Measurements from ENCODE around the gene ELP5. TPM values are rescaled to one million over a fixed set of nuclear protein-coding genes. Genes with fewer than 3 reads are reported as not detected.

The ELP5 gene
- total RNA-seq, 4 donors from 2014 or later: 13.3 to 52.7 (median 26.7) TPM

- H3K9me3 ChIP-seq: no peaks in the 10 kb centered on the region
- peak overlapping the region in 2 of 4 donors; percentile 45 to 51 for H3K4me3 ChIP-seq
- peaks cover 0 to under 1% (median 0%) of the 10 kb centered on the region in 3 donors for H3K27me3 ChIP-seq
- peaks cover 0 to 26% of the 10 kb centered on the region in 2 donors for H3K36me3 ChIP-seq
- TF ChIP-seq POLR2A (IDR thresholded peaks at IDR 0.05): no peak
- TF ChIP-seq CTCF (IDR thresholded peaks at IDR 0.05 in 4 of 5, conservative IDR thresholded peaks at IDR 0.05 in 1 of 5): no peak
- in situ Hi-C loops (cut with MboI; ENCODE audit: low sequenced_read_pairs in 4 of 4) (no loop called here), intact Hi-C loops (cut with DNase I; ENCODE audit: low total_unique reads) (loop anchor here (10.0 kb wide), 1 partner anchor 617 kb away; the partner anchor contains the start of gene KDM6B)
- H3K4me1 ChIP-seq: peaks cover 61 to 62% of the 10 kb centered on the region in 2 donors
- DNase-seq: no peak
- peak overlapping the region; percentile 56 to 99 (median 72) for H3K27ac ChIP-seq
- ATAC-seq: no peak
Observed at GRCh38 chr17:7218166-7218565, 33.8 kb upstream of the ELP5 start.

- ATAC-seq (no peak), DNase-seq (no peak)
- intact Hi-C loops (cut with DNase I; ENCODE audit: low total_unique reads) (loop anchor here (1.0 to 10.0 kb wide), 2 partner anchors 78 to 616 kb away; partner anchors contain the start of gene KDM6B), in situ Hi-C loops (cut with MboI; ENCODE audit: low sequenced_read_pairs in 4 of 4) (no loop called here)
- H3K27me3 ChIP-seq: no peaks in the 10 kb centered on the region
- peaks cover 64 to 68% of the 10 kb centered on the region in 2 donors for H3K4me1 ChIP-seq
- H3K36me3 ChIP-seq: peaks cover 0 to 32% of the 10 kb centered on the region in 2 donors
- no peaks in the 10 kb centered on the region for H3K9me3 ChIP-seq
- H3K4me3 ChIP-seq: peak overlapping the region in 1 of 4 donors; percentile 80
- peak overlapping the region; percentile 91 to 99 (median 96) for H3K27ac ChIP-seq
- no peak for TF ChIP-seq CTCF (IDR thresholded peaks at IDR 0.05 in 4 of 5, conservative IDR thresholded peaks at IDR 0.05 in 1 of 5)
Observed at GRCh38 chr17:7218758-7219157, 33.3 kb upstream of the ELP5 start.

- intact Hi-C loops (cut with DNase I; ENCODE audit: low total_unique reads): loop anchor here (1.0 to 10.0 kb wide), 2 partner anchors 77 to 615 kb away; partner anchors contain the start of gene KDM6B
- ATAC-seq (peak; percentile 2 to 4), DNase-seq (no peak)
- Histone ChIP-seq H3K27ac (peak overlapping the region; percentile 91 to 99 (median 96)), H3K4me3 (peak overlapping the region; percentile 75 to 90 (median 84)), H3K4me1 (peaks cover 61 to 70% of the 10 kb centered on the region in 2 donors), H3K27me3 (no peaks in the 10 kb centered on the region), H3K9me3 (no peaks in the 10 kb centered on the region), H3K36me3 (peaks cover 0 to 38% of the 10 kb centered on the region in 2 donors)
- in situ Hi-C loops (cut with MboI; ENCODE audit: low sequenced_read_pairs in 4 of 4): no loop called here
- TF ChIP-seq CTCF (IDR thresholded peaks at IDR 0.05 in 4 of 5, conservative IDR thresholded peaks at IDR 0.05 in 1 of 5): no peak
Observed at GRCh38 chr17:7219229-7219811, 32.7 kb upstream of the ELP5 start.

GRCh38 chr17:7219812-7220592, 32.0 kb upstream of the ELP5 start, which contains the start of the genes ACADVL and DLG4:
ACADVL (plus strand) TSS chr17:7219938; CDS start chr17:7219985, 47 bp downstream.
DLG4 (minus strand) TSS chr17:7219836.
- ATAC-seq (peak; percentile 71 to 77), DNase-seq (peak; percentile 89 to 92)
- H3K4me3 ChIP-seq: peak within 1 kb of the TSS; percentile 75 to 90 (median 84)
- in situ Hi-C loops (cut with MboI; ENCODE audit: low sequenced_read_pairs in 4 of 4) (no loop called here), intact Hi-C loops (cut with DNase I; ENCODE audit: low total_unique reads) (loop anchor here (1.0 to 10.0 kb wide), 3 partner anchors 15 to 615 kb away; partner anchors contain the start of genes DVL2 and KDM6B)
- no peaks in the 10 kb centered on the region for H3K27me3 ChIP-seq
- TF ChIP-seq POLR2A (IDR thresholded peaks at IDR 0.05): peak; percentile 94 to 95
- no peak for TF ChIP-seq CTCF (IDR thresholded peaks at IDR 0.05 in 4 of 5, conservative IDR thresholded peaks at IDR 0.05 in 1 of 5)
- H3K27ac ChIP-seq: peak within 1 kb of the TSS; percentile 91 to 99 (median 96)
- no peaks in the 10 kb centered on the region for H3K9me3 ChIP-seq
- peaks cover 0 to 43% of the 10 kb centered on the region in 2 donors for H3K36me3 ChIP-seq
- H3K4me1 ChIP-seq: peaks cover 57 to 70% of the 10 kb centered on the region in 2 donors

Measured in gastrocnemius medialis (tissue), 4 donors.